GM13977 (cell line): ENCODE results near the gene RAB3IL1.

Experiments used
- DNase-seq: peaks from one replicate; pipeline ENCODE4 v3.0.0; 2012; ENCODE audit warnings: low spot score
- CTCF ChIP-seq: IDR thresholded peaks from 2 replicates; pipeline ENCODE4 v1.5.1; 2012; ENCODE audit warnings: mild to moderate bottlenecking, control low read depth; ENCODE audit not compliant: insufficient read depth; ENCODE audit errors: extremely low read depth, missing control alignments
- in situ Hi-C: fragments of 300-500 bp; cut with MboI; formaldehyde crosslinking; loops from one replicate; pipeline ENCODE4 v1.12.0; 2022; ENCODE audit warnings: low sequenced_read_pairs, low pct_unique_long_range_greater_than_20kb, mixed read lengths, inconsistent platforms; ENCODE audit not compliant: unreplicated experiment

Gene RAB3IL1

DNA sequence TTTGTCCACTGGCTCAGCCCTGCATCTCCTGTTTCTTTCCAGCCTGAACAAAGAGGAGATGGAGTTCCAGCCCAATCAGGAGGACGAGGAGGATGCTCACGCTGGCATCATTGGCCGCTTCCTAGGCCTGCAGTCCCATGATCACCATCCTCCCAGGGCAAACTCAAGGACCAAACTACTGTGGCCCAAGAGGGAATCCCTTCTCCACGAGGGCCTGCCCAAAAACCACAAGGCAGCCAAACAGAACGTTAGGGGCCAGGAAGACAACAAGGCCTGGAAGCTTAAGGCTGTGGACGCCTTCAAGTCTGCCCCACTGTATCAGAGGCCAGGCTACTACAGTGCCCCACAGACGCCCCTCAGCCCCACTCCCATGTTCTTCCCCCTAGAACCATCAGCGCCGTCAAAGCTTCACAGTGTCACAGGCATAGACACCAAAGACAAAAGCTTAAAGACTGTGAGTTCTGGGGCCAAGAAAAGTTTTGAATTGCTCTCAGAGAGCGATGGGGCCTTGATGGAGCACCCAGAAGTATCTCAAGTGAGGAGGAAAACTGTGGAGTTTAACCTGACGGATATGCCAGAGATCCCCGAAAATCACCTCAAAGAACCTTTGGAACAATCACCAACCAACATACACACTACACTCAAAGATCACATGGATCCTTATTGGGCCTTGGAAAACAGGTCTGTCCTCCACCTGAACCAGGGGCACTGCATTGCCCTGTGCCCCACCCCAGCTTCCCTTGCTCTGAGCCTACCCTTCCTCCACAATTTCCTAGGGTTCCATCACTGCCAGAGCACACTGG, 45.0 kb upstream of the RAB3IL1 start:
- in situ Hi-C loops: no loop called here
- no peak for DNase-seq
- no peak for TF ChIP-seq CTCF

GRCh38 chr11:61961570-61962212, 44.3 kb upstream of the RAB3IL1 start:
- TF ChIP-seq CTCF: no peak
- no peak for DNase-seq
- in situ Hi-C loops: no loop called here

DNA sequence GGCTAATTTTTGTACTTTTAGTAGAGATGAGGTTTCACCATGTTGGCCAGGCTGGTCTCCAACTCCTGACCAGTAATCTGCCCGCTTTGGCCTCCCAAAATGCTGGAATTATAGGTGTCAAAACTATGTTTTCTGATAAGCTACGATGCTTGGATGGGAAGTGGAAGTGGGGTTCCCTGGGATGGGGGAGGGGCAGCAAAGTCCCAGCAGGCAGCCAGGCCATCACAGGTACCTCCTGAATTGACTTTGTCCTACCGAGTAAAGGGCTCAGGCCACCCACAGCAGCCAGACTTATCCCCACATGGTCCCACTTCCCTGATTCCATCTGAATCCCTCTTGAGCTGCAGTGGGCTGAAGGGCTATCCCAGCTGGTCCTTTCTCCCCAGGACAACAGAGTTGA, 43.2 kb upstream of the RAB3IL1 start:
- TF ChIP-seq CTCF: no peak
- DNase-seq: no peak
- in situ Hi-C loops: no loop called here

- no peak for TF ChIP-seq CTCF
- DNase-seq: no peak
- in situ Hi-C loops: no loop called here
Measured at GRCh38 chr11:61959678-61960077, 42.3 kb upstream of the RAB3IL1 start.

GRCh38 chr11:61959114-61959513, 41.7 kb upstream of the RAB3IL1 start:
- in situ Hi-C loops: no loop called here
- no peak for TF ChIP-seq CTCF

GRCh38 chr11:61958590-61958989, 41.2 kb upstream of the RAB3IL1 start:
- in situ Hi-C loops: no loop called here
- no peak for DNase-seq
- TF ChIP-seq CTCF: no peak

More at GRCh38 chr11:61959114-61959513, 41.7 kb upstream of the RAB3IL1 start:
- no peak for DNase-seq
